Midbrain (tissue), 1 donor: ENCODE data around the gene ACTN2.

ENCODE experiments used
- DNase-seq: peaks from one replicate; lab custom pipeline; 2025; lab: John Stamatoyannopoulos, UW

The ACTN2 gene

DNA sequence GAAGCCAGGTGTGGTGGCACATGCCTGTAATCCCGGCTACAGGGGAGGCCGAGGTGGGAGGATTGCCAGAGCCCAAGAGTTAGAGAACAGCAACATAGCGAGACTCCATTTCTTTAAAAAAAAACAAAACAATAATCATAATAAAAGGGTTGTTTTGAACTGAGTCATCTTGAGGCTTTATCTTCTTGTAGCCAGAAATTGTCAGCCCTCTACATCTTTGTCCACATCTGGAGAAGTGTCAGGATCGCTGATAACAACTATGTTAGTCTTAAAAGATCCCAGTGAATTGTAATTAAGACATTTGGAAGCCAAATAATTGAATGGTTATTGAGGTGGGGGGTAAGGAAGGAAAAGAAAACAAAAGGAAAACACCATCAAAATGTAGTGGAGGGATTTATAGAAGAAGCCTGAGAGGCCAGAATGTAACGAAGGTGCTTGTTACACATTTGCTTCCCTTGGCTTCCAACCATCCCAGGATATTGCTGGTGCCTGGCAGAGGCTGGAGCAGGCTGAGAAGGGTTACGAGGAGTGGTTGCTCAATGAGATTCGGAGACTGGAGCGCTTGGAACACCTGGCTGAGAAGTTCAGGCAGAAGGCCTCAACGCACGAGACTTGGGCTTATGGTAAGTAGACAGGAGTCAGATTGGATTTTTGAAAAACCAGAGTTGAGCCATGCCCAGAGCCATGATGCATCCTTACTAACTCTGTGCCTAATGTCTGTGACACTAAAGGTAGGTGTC, 56.3 kb downstream of the ACTN2 start:
- no peak for DNase-seq

DNA sequence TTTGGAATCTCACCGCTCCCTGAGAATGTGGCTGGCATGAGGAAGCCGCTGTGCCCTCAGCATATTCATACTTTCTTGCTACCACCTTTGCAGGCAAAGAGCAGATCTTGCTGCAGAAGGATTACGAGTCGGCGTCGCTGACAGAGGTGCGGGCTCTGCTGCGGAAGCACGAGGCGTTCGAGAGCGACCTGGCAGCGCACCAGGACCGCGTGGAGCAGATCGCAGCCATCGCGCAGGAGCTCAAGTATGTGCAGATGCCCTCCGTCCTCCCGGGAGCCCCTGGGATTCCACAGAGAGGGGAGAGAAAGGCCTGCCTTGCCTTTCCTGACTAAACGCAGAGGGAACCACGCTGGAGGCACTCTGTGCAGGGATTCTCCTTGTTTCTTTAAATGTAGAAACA, 58.2 kb downstream of the ACTN2 start:
- no peak for DNase-seq

DNA sequence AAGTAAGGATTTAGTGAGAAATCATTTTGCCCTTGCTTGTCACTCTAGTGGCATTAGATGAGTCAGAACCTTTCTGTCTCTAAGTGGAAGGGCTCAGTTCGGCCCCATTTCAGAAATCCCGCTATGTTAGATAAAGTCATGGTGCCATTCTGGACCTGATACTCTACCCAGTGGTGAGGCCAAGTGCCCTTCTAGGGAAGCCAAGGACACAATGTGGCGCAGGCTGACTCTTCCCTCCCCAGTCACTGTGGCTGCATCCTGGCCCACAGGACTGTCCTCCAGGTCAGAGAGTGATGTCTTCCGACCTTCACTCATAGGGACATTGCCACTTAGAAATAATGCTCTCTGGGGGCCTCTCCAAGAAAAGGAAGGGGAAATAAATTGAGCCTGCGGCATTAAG, 60.5 kb downstream of the ACTN2 start:
- DNase-seq = no peak

DNA sequence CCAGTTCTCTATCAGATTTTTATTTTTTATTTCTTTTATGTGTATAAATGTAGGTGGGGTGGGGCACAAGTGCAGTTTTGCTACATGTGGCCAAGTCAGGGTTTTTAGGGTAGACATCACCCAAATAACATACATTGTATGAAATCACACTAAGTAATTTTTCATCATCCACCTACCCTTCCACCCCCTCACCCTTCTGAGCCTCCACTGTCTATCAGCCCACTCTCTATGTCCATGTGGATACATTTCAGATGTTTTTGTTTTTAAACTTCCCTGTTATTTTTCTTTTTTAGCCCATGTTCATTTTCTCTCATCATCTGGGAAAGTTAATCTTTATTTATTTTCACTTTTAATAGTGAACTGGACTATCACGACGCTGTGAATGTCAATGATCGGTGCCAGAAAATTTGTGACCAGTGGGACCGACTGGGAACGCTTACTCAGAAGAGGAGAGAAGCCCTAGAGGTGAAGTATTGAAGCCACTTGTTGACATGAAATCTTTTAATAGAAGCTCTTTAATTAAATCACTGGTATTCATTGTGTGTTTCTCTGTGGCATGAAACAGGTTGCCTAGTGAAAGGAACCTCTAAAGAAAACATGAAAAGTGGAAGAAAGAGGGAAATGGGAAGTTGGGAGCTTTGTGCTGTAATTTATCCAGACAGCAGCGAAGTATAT, 61.1 kb downstream of the ACTN2 start:
- no peak for DNase-seq

DNA sequence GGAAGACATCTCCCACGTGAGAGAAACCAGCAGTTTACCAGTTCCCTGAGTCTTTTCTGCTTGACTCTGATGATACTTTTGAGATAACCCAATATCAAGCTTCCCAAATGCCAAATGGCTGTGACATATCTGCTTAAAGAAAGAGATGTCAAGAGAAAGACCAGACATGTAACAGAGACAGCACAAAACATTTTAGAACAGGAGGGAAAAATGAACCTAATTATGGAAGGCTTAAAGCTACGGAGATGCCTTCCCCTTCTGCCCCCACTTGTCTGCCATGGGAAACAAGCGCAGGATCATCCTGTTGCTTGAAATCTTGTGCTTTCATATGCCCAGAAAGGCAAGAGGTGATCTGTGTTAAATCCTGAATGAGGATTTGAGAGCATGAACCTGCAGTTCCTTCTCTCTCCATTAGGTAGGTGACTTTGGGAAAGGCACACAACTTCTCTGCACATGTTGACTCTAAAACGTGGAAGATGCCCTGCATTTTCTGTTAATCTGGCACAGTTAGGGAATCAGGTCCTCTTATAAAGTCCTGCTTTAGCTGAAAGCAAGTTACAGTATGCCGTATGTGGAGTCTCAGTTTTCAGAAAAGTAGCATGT, 62.1 kb downstream of the ACTN2 start:
- no peak for DNase-seq

DNA sequence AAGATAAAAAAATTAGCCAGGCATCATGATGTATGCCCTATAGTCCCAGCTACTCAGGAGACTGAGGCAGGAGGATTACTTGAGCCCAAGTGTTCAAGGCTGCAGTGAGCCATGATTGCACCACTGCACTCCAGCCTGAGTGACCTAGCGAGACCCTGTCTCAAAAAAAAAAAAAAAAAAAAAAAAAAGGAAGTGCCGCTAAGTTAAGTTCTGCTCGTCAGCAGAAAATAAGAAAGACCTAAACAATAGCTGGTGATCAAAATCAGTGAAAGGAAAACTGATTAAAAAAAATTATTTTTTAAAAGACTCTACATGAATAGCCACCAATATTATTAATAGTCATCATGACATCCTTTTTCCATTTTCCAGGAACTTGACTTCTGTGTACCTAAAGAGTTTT, 64.6 kb downstream of the ACTN2 start:
- DNase-seq = no peak

DNA sequence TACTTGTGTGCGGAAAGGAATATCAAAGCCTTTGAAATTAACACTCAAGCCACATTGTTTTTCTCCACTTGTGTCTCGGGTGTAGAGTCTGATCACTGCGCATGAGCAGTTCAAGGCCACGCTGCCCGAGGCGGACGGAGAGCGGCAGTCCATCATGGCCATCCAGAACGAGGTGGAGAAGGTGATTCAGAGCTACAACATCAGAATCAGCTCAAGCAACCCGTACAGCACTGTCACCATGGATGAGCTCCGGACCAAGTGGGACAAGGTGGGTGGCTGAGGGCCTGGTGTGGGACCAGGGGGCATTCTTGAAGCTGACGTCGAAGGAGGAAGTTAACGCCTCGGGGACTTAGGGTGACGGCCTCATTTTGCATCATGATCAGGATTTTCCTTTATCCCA, 65.1 kb downstream of the ACTN2 start:
- no peak for DNase-seq

DNA sequence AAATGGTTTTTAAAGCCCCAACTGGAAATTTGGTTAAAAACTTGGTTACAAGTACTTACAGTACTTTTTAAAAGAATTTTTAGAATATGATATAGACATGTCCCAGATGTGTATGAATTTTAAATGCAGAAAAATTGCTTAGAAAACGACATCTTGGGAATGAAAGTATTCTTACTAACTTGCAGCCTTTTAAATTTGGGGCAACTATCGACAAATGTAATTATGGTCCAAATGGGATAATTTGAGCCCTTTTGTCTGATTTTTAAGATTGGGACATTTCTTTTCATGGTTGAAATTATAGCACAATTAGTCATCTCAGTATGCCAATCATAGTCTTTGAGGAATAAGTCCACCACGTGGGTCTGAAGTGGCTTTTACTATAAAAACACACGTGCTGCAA, 65.6 kb downstream of the ACTN2 start:
- no peak for DNase-seq

DNA sequence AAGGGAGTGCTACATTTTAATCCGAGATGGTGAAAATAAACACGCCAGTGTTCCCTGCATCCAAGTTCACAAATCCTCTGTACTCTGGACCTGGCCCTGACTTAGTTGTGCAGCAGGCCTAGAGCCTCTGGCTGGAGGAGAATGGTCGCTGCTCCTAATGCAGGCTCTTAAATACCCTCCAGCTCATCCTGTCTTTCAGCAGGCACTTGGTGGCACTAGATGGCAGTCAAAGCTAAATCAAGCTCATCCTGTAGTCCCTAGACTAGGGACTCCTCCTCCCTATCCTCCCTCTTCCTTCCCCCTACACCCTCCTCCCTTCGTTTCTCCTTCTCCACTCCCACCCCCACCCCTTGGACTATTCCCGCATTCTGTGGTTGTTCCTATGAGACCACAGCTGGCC, 67.2 kb downstream of the ACTN2 start:
- DNase-seq = no peak

DNA sequence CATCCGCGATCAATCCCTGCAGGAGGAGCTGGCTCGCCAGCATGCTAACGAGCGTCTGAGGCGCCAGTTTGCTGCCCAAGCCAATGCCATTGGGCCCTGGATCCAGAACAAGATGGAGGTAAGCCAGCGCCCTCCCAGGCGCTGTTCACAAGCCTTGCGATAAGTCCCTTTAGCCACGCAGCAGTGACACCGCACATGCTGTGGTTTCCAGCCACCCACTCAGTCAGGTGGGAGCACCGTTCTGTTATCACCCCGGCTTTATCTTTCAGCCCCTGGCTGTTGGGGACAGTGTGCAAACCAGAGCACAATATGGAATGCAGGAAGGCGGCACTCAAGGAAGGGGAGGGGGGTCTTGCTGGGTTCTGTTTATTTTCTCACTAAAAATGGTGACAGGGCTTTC, 67.7 kb downstream of the ACTN2 start:
- no peak for DNase-seq

DNA sequence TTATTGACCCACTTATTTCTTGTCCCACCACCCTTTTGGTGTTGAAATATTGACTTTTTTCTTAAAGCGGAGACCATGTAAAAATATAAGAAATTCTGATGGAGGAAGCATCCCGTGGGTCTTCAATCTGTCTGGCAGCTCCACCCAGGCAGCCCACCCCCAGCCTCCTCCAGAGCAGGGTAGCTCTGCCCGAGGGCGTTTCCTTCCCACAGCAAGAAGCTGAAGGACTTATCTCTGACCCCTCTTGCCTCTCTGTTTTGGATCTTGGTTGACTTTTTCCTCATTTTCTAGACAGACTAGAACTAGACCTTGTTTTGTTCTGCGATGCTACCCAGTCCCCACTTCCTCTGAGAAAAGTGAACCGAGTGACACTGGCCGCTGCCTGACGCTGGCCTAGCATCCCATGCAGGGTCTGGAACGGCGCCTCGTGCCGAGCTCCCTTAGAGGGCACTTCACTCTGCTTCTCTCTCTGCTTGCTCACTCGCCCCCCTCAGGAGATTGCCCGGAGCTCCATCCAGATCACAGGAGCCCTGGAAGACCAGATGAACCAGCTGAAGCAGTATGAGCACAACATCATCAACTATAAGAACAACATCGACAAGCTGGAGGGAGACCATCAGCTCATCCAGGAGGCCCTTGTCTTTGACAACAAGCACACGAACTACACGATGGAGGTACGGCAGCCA, 68.4 kb downstream of the ACTN2 start:
- DNase-seq = no peak

DNA sequence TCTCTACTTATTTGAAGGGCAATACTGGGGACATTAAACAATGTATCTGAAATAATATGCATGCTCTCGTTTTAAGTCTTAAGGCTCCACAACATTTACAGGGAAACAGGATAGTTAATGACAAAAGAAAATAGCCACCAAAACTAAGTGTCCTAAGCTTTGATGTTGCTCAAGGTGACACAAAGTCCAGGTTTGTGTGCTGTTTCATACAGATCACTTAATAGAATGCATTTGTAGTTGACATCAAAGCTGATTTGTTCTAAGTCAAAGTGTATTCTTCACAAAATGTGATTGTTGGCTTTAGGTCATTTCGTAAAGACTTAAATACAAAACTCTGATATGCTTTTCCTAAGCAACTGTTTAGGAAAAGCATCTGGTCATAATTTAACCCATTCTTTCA, 71.3 kb downstream of the ACTN2 start:
- no peak for DNase-seq

DNA sequence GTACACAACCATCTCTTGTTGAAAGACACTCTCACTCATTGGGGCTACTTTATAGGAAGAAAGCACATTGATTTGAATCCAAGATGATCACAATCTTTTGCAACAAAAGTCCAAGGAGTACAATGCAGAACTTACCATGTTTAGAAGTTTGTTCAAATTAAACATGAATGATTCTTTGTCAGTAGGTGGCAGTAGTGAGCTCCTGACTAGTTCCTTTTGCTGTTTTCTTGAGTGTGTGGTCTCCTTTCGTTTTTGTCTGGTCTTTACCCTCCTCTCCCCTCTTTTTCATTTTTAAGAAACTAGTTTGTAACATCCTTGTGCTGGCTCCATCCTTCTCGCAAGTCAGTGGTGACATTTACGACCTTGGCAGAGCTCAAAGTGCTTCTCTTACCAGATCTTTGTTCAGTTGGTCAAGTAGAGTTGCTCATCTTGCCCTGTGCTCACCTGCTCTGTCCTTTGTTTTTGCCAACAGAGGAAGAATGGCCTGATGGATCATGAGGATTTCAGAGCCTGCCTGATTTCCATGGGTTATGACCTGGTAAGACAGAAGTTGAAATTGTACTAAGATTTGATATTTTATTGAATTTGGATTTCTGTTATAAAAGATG, 73.1 kb downstream of the ACTN2 start:
- DNase-seq = peak; percentile 16

DNA sequence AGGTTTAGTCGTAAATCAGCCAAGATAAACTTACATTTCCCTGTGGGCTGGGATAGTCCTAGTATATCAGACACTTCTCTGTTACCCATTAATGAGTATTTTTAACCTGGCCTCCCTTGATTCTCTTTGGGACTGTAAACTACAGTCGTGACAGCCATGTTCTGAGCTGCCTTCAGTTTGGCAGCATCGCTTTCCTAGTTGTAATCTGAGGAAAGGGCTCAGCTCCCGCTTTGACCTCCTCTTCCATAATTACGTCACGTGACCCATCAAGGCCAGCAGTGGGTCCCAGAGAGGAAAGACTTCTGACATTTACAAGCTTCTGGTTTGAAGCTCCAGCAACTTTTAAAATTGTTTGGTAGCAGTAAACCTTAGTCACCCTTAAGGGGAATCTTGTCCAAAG, 74.2 kb downstream of the ACTN2 start:
- DNase-seq = no peak

DNA sequence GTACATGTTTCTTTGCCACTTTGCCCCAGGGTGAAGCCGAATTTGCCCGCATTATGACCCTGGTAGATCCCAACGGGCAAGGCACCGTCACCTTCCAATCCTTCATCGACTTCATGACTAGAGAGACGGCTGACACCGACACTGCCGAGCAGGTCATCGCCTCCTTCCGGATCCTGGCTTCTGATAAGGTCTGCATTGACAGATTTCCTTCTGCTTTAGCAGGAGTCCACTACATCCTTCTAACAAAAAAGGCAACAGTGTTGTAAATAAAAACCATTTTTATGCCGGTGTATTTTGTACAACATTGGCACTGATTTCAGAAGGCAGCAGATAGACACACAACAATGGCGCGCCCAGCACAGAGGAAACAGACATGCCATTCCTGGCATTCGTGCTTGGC, 74.7 kb downstream of the ACTN2 start:
- DNase-seq = no peak

DNA sequence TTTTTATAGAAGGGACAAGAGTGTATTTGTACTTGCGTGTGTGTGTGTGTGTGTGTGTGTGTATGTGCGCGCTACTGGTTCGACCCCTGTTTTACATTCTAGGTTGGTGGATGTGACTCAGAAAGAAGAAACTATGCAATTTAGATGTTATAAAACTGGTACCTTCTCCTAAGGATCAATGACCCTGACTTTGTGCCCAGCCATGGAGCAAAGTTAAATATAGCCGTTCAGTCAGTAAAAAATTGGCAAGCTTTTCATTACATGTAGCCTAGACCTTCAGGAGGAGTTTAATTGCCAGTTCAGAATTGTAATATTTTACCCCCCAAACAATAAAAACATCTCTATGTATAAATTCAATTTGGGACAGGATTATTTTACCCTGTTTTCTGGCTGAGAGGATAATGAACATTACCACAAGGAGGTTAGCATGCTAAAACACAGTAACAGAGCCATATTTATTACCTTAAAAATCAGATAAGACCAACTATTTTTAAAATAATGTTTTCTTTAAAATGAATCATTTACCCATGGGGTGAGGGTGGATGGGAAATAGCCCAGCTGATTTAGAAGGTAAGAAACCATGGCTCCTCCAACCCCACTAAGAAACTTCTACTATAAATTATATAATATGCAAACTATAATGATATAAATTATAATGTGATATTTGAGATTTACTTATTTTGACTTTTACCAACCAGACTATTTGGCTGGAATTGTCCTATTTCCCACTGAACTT, 75.3 kb downstream of the ACTN2 start:
- DNase-seq = no peak

DNA sequence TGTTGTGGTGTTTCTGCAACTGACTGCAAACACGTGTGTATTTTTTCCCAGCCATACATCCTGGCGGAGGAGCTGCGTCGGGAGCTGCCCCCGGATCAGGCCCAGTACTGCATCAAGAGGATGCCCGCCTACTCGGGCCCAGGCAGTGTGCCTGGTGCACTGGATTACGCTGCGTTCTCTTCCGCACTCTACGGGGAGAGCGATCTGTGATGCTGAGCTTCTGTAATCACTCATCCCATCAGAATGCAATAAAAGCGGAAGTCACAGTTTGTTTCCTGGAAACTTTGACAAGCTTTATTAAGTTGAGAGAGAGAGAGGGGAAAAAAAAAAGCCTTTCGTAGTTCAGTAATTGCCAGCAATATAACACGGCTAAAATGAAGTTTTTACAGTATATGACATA, 76.1 kb downstream of the ACTN2 start:
- DNase-seq = no peak

DNA sequence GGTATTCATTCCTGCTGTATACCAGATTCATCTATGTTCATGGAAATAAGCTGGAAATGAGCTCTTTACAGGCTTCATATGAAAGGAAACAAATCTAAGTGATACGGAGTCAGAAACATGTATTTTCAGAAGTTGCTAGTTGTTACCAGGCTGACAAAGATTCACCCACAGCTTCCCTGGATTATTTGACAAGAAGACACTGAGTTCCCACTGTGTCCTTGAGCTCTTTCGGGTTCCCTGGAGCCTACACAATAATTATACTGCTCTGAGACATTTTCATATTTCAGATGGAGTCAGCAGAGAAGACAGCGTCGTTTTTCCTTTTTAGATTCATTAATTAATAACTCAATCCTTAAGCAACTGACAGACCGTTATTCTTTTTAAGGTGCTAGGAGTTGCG, 79.5 kb downstream of the ACTN2 start:
- DNase-seq = no peak

DNA sequence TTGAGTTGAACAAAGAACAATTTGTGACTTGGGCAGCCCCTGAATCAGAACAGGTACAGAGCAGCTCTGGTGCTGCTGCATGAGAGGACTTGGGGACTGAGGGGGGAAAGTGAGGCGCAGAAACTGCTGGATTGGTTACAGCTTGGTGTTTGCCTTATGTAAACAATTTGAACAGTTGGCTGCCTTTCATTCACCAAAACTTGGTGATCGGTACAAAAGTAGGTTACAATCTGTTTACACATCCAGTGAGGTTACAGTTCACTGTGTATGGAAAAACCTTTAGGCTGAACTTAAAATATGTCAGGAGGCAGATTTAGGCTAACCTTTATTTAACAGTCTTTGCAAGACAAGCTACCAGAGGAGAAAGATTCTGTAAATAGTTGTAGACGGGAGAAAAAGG, 80.2 kb downstream of the ACTN2 start:
- no peak for DNase-seq

DNA sequence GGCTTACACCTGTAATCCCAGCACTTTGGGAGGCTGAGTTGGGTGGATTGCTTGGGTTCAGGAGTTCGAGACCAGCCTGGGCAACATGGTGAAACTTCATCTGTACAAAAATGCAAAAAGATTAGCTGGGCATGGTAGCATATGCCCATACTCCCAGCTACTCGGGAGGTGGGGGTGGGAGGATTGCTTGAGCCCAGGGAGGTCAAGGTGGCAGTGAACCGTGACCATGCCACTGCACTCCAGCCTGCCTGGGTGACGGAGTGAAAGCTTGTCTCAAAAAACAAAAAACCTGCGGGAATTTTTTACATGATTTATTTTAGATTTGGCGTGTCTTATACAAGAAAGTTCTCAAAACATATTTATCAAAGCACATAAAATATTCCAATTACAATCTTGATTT, 81.0 kb downstream of the ACTN2 start:
- DNase-seq = no peak

DNA sequence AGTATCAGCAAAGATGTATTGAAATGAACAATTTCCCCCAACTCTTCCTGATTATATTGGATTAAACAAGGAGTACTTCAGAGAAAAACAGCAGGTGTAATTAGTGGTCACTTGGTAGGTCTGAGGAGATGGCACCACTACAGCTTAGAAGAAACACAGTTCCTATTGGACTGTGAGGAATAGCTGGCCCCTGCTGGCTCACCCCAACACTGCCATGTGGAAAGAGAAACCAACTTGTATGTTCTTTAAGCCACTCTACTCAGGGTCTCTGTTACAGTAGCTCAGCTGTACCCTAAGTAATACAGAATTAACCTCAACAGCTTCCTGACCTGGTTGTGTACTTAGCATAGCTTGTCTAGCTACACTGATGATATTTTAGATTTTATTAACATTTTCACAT, 82.3 kb downstream of the ACTN2 start:
- no peak for DNase-seq

DNA sequence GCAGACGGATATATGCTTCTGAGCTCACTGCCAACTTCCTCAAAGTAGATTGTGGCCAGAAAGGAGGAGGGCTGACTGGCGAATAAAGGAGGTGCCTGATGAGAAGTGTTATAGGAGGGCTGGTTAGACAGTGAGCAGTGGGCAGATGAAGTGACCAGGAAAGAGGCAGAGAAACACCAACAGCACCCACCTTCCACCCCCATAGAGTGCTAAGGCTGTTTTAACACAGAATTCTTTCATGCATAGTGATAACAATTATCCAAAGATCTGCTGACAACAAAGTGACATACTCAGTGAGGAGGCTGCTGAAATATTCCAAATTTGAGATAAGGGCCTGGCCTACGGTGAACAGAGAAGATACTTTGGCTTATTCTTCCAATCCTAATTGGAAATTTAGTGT, 87.6 kb downstream of the ACTN2 start:
- no peak for DNase-seq
